SKM-1 treated with dmso at 0.1 percent for 144 hours (cell line): ENCODE measurements around the gene FOXP4.

Experiments used
- DNase-seq: peaks from one replicate; lab custom pipeline; 2025; ENCODE audit not compliant: unreplicated experiment; lab: John Stamatoyannopoulos, UW

FOXP4 gene

GRCh38 chr6:41561931-41562911 is 16.0 kb downstream of the FOXP4 start:
- no peak for DNase-seq

GRCh38 chr6:41563060-41563776 is 17.0 kb downstream of the FOXP4 start:
- DNase-seq, result no peak

- no peak for DNase-seq
These were observed 18.4 kb downstream of the FOXP4 start for GRCh38 chr6:41564448-41565142.

- no peak for DNase-seq
These were observed 19.5 kb downstream of the FOXP4 start for GRCh38 chr6:41565701-41566100.

- DNase-seq, result no peak
These were observed 20.8 kb downstream of the FOXP4 start for GRCh38 chr6:41566961-41567360.

- no peak for DNase-seq
These were observed 21.5 kb downstream of the FOXP4 start for GRCh38 chr6:41567684-41568083.

GRCh38 chr6:41568202-41568584 is 22.0 kb downstream of the FOXP4 start:
- no peak for DNase-seq

- no peak for DNase-seq
These were observed 22.6 kb downstream of the FOXP4 start for GRCh38 chr6:41568585-41569384.

- no peak for DNase-seq
These were observed 24.1 kb downstream of the FOXP4 start for GRCh38 chr6:41570259-41570615.

GRCh38 chr6:41571021-41571780 is 25.0 kb downstream of the FOXP4 start:
- no peak for DNase-seq

GRCh38 chr6:41572613-41573012 is 26.4 kb downstream of the FOXP4 start:
- DNase-seq, result no peak

- DNase-seq, result no peak
These were observed 27.1 kb downstream of the FOXP4 start for GRCh38 chr6:41573276-41573675.

- DNase-seq, result no peak
These were observed 27.8 kb downstream of the FOXP4 start for GRCh38 chr6:41573985-41574384.

- no peak for DNase-seq
These were observed 29.4 kb downstream of the FOXP4 start for GRCh38 chr6:41575598-41575997.

GRCh38 chr6:41576667-41577066 is 30.5 kb downstream of the FOXP4 start:
- DNase-seq, result no peak

GRCh38 chr6:41577356-41578216 is 31.4 kb downstream of the FOXP4 start:
- no peak for DNase-seq

GRCh38 chr6:41578217-41579087 is 32.3 kb downstream of the FOXP4 start:
- DNase-seq, result no peak

GRCh38 chr6:41579088-41579610 is 33.0 kb downstream of the FOXP4 start:
- no peak for DNase-seq
